ENCODE data around the gene FRMD4B.

FRMD4B gene

DNA sequence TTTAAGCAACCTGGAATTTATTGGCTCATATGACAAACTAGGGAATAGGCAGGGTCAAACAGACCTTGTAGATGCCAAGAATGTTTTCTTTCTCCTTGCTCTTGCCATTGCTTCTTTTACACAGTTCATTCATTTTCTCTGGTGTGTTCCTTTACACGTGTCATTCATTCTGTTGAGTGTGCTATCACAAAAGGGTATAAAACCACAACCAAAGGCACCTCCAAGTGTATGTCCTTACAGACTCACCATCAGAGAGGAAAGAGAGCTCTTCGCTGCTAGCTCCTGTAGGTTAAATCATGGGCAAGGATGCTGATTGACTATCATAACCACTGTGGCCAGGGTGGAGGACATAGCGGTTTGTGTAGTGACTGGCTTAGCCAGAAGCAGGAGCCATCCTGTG, 19.2 kb upstream of the FRMD4B start:
- Histone ChIP-seq H3K4me2 (no peak overlapping the region), H3K79me2 (ENCODE audit: insufficient read depth, low read depth) (no peaks in the 10 kb centered on the region)
- TF ChIP-seq, protein P1, sequence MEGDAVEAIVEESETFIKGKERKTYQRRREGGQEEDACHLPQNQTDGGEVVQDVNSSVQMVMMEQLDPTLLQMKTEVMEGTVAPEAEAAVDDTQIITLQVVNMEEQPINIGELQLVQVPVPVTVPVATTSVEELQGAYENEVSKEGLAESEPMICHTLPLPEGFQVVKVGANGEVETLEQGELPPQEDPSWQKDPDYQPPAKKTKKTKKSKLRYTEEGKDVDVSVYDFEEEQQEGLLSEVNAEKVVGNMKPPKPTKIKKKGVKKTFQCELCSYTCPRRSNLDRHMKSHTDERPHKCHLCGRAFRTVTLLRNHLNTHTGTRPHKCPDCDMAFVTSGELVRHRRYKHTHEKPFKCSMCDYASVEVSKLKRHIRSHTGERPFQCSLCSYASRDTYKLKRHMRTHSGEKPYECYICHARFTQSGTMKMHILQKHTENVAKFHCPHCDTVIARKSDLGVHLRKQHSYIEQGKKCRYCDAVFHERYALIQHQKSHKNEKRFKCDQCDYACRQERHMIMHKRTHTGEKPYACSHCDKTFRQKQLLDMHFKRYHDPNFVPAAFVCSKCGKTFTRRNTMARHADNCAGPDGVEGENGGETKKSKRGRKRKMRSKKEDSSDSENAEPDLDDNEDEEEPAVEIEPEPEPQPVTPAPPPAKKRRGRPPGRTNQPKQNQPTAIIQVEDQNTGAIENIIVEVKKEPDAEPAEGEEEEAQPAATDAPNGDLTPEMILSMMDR (conservative IDR thresholded peaks at IDR 0.05; ENCODE audit: low read depth, low read length): no peak

GRCh38 chr3:69403454-69403853, 17.6 kb upstream of the FRMD4B start:
- no peaks in the 10 kb centered on the region for H3K36me3 ChIP-seq (ENCODE audit: insufficient read depth)
- H3K4me1 ChIP-seq (ENCODE audit: low read depth, poor library complexity, severe bottlenecking): no peaks in the 10 kb centered on the region
- no peak overlapping the region for H3K4me3 ChIP-seq (IDR thresholded peaks at IDR 0.05; ENCODE audit: insufficient read depth, low read depth, low read length)
- TF ChIP-seq, protein P1 (conservative IDR thresholded peaks at IDR 0.05; ENCODE audit: low read depth, low read length): no peak
- no peaks in the 10 kb centered on the region for H4K20me1 ChIP-seq (ENCODE audit: insufficient read depth)
- no peaks in the 10 kb centered on the region for H3K79me2 ChIP-seq (ENCODE audit: insufficient read depth, low read depth)
- no peak overlapping the region for H2AFZ ChIP-seq (ENCODE audit: low read depth)
- no peak overlapping the region for H3K4me2 ChIP-seq
- no peaks in the 10 kb centered on the region for H3K27me3 ChIP-seq (ENCODE audit: insufficient read depth, low read depth)
- no peak overlapping the region for H3K27ac ChIP-seq
- H3K9ac ChIP-seq: no peak overlapping the region

More for the DNA sequence above, 19.2 kb upstream of the FRMD4B start:
- no peak overlapping the region for H2AFZ ChIP-seq (ENCODE audit: low read depth)
- H3K9ac ChIP-seq: no peak overlapping the region
- H3K36me3 ChIP-seq (ENCODE audit: insufficient read depth): no peaks in the 10 kb centered on the region
- H3K4me3 ChIP-seq (IDR thresholded peaks at IDR 0.05; ENCODE audit: insufficient read depth, low read depth, low read length): no peak overlapping the region
- no peaks in the 10 kb centered on the region for H4K20me1 ChIP-seq (ENCODE audit: insufficient read depth)
- no peaks in the 10 kb centered on the region for H3K4me1 ChIP-seq (ENCODE audit: low read depth, poor library complexity, severe bottlenecking)
- H3K27ac ChIP-seq: no peak overlapping the region
- H3K27me3 ChIP-seq (ENCODE audit: insufficient read depth, low read depth): no peaks in the 10 kb centered on the region

- no peak overlapping the region for H3K4me2 ChIP-seq
- no peaks in the 10 kb centered on the region for H3K4me1 ChIP-seq (ENCODE audit: low read depth, poor library complexity, severe bottlenecking)
- no peak overlapping the region for H3K4me3 ChIP-seq (IDR thresholded peaks at IDR 0.05; ENCODE audit: insufficient read depth, low read depth, low read length)
- no peaks in the 10 kb centered on the region for H3K36me3 ChIP-seq (ENCODE audit: insufficient read depth)
- no peaks in the 10 kb centered on the region for H4K20me1 ChIP-seq (ENCODE audit: insufficient read depth)
- H2AFZ ChIP-seq (ENCODE audit: low read depth): no peak overlapping the region
- H3K9ac ChIP-seq: no peak overlapping the region
- no peak overlapping the region for H3K27ac ChIP-seq
- TF ChIP-seq, protein P1 (conservative IDR thresholded peaks at IDR 0.05; ENCODE audit: low read depth, low read length): no peak
- no peaks in the 10 kb centered on the region for H3K27me3 ChIP-seq (ENCODE audit: insufficient read depth, low read depth)
- no peaks in the 10 kb centered on the region for H3K79me2 ChIP-seq (ENCODE audit: insufficient read depth, low read depth)
Observed at GRCh38 chr3:69400683-69401082, 14.8 kb upstream of the FRMD4B start.

GRCh38 chr3:69392850-69393249, 7.0 kb upstream of the FRMD4B start:
- Histone ChIP-seq H3K4me1 (ENCODE audit: low read depth, poor library complexity, severe bottlenecking) (no peaks in the 10 kb centered on the region), H3K79me2 (ENCODE audit: insufficient read depth, low read depth) (no peaks in the 10 kb centered on the region), H3K9ac (no peak overlapping the region), H2AFZ (ENCODE audit: low read depth) (no peak overlapping the region), H3K4me3 (IDR thresholded peaks at IDR 0.05; ENCODE audit: insufficient read depth, low read depth, low read length) (no peak overlapping the region), H3K27ac (no peak overlapping the region), H4K20me1 (ENCODE audit: insufficient read depth) (no peaks in the 10 kb centered on the region), H3K36me3 (ENCODE audit: insufficient read depth) (no peaks in the 10 kb centered on the region), H3K4me2 (no peak overlapping the region), H3K27me3 (ENCODE audit: insufficient read depth, low read depth) (no peaks in the 10 kb centered on the region)
- TF ChIP-seq, protein P1 (conservative IDR thresholded peaks at IDR 0.05; ENCODE audit: low read depth, low read length): no peak
